ENCODE data around the gene RBM45.

RBM45 gene

DNA sequence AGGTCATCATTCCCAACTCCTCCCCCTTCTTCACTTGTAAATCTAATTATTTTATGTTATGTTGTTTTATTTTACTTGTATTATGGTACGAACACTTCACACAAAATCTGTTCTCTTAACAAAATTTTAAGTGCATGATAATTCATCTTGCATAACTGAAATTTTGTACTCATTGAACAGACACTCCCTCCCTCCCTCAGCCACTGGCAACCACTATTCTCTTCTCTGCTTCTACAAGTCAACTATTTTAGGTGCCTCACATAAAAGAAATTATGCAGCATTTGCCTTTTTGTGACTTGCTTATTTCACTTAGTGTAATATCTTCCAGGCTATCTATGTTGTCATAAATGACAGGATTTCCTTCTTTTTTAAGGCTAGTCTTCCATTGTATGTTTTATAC, 51.7 kb downstream of the RBM45 start:
- DNase-seq, result no peak

DNA sequence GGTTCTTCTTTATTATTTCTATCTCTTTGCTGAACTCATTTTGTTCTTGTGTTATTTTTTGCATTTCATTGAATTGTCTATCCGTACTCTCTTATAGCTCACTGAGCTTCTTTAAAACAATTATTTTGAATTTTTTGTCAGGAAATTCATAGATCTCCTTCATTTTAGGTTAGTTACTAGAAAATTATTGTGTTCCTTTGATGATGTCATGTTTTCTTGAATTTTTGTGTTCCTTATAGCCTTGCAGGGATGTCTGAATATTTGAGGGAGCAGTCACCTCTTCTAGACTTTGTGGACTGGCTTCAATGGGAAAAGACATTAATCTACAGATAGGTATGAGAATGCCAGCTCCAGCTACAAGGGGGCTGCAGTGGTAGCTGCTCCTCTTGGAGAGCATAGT, 61.4 kb downstream of the RBM45 start:
- DNase-seq, result no peak

DNA sequence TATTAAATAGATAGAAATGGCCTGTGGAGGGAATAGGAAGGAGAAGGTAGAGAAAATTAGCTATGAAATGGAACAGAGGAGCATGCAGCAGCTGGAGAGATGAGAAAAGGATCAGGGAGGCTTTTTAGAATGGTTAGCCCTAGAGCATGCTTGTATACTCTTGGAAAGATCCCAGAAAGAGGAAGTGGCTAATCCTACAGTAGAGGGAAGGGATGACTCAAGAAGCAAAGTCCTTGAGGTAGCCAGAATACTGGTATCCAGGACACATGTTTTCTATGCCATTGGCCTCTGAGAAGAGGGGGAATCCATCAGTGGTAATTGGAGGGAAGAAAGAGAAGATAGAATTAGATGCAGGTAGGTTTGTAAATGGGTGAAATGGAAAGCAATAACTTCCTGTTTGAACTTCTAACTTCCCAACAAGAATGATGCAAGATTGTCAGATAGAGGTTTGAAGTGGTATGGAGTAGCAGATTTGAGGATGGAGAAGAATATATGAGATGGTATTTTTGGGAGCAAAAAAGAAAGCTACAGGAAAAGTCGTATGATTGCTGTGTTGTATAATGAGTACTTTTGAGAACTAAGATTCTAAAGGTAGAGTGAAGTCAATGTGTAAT, 64.9 kb downstream of the RBM45 start:
- no peak for DNase-seq
